GM10847 (cell line): Measurements from ENCODE around the gene B9D2.

Experiments
- POLR2A ChIP-seq: IDR thresholded peaks from 2 replicates; pipeline ENCODE4 v1.6.1; 2011; ENCODE audit not compliant: insufficient read length; ENCODE audit errors: extremely low read depth

Gene B9D2

GRCh38 chr19:41324921-41325639 is 38.9 kb downstream of the B9D2 start:
- TF ChIP-seq POLR2A, result no peak

- no peak for TF ChIP-seq POLR2A
Observed at GRCh38 chr19:41324231-41324702, 39.7 kb downstream of the B9D2 start.

DNA sequence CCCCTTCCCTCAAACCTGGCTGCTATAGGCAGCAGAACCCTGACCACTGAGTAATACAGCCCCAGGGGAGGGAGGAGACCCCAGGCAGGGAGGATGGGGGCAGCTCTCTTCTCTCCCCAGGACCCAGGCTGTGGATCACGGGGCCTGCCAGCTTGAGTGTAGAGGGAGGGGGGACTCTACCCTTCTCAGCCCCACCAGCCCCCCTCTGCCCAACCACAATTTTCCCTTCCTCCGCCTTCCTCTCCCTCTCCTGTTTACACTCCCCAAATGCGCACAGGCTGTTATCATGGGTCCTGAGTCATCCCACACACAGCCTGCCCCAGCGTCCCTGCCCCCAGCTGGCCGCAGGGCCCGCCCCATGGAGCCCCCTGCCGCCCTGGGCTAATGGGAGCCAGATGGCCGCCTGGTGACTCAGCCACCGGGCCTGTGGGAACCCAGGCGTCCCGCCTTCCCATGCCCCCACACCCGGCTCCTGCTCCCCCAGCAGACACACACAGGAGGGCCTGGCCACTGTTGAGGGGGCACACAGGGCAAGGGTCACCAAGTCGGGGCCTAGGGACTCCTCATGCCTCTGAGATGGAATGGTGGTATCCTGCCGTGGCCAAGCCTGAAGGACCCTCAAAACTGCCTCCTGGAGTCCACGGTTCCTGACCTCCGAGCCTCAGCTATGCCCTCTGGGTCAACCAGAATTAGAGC is 40.4 kb downstream of the B9D2 start:
- no peak for TF ChIP-seq POLR2A

DNA sequence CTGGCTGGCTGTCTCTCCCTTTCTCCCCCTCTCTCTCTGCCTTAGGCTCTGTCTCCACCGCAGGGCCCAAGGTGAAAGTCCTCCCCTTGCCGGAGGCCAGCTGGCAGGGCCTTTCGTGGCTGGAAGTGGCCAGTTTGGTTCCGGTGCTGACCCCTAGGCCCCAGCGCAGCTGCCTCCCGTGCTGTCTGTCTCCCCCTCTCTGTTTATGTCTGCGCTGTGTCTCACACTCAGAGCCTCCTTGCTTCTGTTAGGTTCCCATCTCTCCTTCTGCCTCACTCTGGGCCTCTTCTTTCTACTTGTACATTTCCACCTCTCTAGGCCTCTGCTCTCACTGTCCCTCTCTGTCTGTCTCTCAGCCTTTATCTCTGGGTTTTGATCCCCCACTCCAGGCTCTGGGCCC is 40.9 kb downstream of the B9D2 start:
- TF ChIP-seq POLR2A, result no peak

DNA sequence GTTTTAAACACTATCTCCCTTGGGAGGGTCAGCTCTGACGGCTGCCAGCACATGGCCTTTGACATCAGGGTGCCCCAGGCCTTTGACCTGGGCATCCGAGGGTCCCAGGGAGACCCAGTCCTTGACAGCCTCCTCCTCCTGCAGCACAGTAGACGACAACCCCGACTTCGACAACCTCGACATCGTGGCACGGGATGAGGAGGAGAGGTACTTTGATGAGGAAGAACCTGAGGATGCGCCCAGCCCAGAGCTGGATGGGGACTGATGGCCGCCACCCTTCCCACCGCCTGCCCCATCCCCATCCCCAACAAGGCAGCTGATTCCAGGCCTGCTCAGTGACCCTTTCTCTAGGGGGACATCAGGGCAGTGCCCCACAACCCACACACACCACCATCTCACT is 41.5 kb downstream of the B9D2 start:
- TF ChIP-seq POLR2A, result no peak

GRCh38 chr19:41321600-41322270 is 42.2 kb downstream of the B9D2 start:
- no peak for TF ChIP-seq POLR2A

- TF ChIP-seq POLR2A, result no peak
Observed at GRCh38 chr19:41321204-41321599, 42.7 kb downstream of the B9D2 start.

- no peak for TF ChIP-seq POLR2A
Observed at GRCh38 chr19:41320568-41320967, 43.4 kb downstream of the B9D2 start.

GRCh38 chr19:41320185-41320518 is 43.8 kb downstream of the B9D2 start:
- no peak for TF ChIP-seq POLR2A

DNA sequence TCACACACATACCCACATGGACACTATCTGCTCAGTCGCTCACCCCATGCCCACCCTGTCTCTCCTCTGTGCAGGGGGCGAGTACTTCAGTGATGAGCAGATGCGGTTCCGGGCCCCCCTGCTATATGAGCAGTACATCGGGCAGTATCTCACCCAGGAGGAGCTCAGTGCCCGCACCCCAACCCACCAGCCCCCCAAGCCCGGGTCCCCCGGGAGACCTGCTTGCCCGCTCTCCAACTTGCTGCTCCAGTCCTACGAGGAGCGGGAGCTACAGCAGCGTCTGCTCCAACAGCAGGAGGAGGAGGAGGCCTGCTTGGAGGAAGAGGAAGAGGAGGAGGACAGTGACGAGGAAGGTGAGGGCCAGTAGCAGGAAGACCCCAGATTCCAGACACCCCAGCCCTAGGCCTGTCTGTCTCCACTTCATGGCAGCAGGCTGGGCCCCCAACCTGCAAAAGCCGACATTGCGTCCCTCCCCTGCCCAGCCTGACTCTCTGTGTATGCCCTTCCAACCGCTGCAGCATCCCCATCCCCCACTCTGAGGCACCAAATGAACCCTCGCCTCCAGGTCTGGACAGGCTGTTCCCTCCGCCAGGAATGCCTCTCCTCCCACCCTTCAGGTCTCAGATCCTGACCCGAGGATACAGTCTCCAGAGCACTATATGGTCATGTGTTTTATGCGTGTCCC is 44.3 kb downstream of the B9D2 start:
- no peak for TF ChIP-seq POLR2A

DNA sequence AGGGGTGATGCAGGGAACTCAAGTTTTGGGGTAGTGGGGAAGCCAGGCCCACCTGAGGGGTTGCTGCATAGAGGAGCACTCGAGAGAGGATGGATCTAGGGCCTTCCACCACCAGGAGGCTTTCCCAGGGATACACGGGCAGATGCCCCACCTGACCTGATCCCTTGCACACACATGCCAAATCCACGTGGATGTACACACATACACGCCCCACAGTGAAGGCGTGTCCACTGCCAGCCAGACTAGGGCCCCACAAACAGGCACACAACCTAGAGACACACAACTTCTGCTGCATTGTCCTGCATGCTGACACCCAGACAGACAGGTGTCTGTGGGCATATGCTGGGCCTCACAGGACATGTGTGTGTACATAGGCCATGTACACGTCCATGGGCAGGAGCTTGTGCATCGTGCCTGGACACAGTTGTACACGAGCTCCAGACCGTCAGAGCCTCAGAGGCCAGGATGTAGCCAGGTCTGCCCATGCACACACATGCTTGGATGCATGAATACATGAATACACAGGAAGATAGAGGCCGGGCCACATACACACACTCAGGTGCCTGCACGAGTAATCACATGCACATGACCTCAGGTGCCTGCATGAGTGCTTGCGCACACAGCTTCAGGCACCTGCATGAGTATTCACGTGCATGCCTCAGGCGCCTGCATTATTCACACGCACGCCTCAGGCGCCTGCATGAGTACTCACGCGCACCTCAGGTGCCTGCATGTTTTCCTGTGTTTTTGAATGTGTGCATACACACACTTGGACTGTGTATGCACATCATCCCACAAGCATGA is 45.1 kb downstream of the B9D2 start:
- TF ChIP-seq POLR2A, result no peak

DNA sequence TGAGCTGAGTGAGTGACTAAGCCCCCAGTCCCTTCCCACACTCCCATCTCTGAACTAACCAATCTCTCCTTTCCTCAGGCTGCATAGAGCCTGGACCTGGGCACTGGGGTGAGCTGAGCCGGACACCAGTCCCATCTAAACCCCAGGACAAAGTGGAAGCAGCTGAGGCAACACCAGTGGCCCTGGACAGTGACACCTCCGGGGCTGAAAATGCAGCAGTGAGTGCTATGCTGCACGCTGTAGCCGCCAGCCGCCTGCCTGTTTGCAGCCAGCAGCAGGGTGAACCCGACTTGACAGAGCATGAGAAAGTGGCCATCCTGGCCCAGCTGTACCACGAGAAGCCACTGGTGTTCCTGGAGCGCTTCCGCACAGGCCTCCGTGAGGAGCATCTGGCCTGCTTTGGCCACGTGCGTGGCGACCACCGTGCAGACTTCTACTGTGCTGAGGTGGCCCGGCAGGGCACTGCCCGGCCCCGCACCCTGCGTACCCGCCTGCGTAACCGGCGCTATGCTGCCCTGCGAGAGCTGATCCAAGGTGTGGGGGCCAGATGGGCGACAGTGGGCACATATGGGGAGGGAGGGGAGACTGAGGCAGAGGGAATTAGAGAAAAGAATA is 47.5 kb downstream of the B9D2 start:
- TF ChIP-seq POLR2A, result no peak

GRCh38 chr19:41311613-41312012 is 52.3 kb downstream of the B9D2 start:
- no peak for TF ChIP-seq POLR2A

DNA sequence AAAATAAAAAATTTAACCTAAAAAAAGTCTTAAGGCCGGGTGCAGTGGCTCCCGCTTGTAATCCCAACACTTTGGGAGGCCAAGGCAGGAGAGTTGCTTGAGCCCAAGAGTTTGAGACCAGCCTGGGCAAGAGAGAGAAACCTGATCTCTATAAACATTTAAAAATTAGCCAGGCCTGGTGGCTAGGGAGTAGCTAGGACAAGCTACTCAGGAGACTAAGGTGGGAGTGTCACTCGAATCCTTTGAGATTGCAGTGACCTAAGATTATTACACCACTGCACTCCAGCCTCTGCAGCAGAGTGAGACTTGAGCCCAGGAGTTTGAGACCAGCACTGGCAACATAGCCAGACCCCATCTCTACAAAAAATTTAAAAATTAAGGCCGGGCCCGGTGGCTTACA is 52.9 kb downstream of the B9D2 start:
- no peak for TF ChIP-seq POLR2A
